DMS 273 treated with DMSO at 0.1 percent for 48 hours (cell line): ENCODE results near the gene VAPB.

ENCODE experiments used
- DNase-seq: peaks from one replicate; lab custom pipeline; 2025; lab: John Stamatoyannopoulos, UW

The VAPB gene

GRCh38 chr20:58483051-58483450, 94.0 kb downstream of the VAPB start:
- no peak for DNase-seq

DNA sequence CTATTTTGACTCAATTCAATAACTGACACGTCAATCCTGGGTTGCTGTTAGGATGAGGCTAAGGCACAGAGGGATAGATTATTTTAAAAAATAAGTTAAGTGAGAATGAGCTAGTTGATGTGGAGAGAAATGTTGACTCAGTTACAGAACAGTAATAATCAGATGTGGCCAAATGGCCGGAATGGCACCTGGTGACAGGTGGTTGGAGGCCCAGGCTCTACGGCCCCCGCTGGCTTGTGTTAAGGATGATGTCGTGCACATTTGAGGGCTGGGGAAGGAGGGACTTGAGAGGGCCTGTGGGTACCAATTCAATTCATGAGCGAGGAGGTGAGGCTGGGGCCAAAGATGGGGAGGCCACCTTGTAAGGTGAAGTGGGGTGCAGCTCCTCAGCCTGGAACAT, 94.4 kb downstream of the VAPB start:
- DNase-seq = no peak

DNA sequence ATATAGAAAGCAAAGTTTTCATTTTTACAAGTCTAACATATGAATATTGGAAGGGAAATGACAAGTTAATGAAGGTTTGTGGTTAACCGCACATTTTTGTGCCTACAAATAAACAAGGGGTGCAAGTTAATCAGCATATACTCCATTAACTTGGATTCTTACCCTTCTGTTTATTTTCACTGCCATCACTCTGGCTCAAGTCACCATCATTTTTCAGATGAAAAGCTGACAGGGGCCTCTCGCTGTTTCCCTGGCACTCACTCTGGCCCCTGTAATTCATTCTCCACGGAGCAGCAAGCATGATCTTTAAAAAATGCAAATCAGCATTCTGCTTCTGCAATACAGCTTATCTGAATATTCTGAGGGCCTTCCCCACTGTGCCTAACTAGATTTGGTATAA, 96.4 kb downstream of the VAPB start:
- no peak for DNase-seq

DNA sequence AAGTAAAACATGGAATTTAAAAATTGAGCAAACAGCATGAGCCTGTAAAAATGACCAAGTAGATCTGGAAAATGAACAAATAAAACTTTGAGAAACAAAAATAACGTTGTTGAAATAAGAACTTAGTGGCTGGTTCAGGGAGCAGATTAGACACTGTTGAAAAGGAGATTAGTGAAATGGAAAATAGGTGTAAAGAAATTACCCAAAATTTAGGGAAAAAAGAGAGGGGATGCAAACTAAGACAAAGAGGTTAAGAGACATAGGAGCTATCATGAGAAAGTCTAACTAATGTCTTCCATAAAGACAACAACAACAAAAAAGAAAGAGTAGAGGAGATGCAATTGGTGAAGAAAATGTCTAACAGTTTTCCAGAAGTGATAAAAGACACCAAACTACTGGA, 97.2 kb downstream of the VAPB start:
- no peak for DNase-seq

GRCh38 chr20:58492074-58492718, 103.2 kb downstream of the VAPB start:
- DNase-seq = no peak

DNA sequence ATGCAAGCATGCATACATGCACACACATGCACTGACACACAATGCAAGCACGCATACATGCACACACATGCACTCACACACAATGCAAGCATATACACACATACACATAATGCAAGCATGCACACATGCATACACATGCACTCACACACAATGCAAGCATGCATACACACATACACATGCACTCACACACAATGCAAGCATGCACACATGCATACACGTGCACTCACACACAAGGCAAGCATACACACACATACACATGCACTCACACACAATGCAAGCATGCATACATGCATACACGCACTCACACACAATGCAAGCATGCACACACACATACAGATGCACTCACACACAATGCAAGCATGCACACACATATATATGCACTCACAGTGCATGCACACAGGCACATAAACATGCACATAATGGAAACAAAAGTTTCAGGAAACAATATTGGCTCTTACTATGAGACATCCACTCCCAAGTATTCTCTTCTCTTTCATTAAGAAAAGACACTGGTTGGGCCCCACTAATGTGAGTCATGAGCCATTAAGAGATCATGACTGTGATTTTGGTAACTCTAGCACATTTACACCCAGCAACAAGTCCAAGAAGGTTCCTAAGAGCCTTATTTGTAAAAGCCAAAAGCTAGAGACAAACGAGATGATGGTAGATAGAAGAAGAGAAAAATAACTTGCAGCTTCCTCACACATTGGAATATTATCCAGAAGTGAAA, 103.9 kb downstream of the VAPB start:
- DNase-seq = no peak

DNA sequence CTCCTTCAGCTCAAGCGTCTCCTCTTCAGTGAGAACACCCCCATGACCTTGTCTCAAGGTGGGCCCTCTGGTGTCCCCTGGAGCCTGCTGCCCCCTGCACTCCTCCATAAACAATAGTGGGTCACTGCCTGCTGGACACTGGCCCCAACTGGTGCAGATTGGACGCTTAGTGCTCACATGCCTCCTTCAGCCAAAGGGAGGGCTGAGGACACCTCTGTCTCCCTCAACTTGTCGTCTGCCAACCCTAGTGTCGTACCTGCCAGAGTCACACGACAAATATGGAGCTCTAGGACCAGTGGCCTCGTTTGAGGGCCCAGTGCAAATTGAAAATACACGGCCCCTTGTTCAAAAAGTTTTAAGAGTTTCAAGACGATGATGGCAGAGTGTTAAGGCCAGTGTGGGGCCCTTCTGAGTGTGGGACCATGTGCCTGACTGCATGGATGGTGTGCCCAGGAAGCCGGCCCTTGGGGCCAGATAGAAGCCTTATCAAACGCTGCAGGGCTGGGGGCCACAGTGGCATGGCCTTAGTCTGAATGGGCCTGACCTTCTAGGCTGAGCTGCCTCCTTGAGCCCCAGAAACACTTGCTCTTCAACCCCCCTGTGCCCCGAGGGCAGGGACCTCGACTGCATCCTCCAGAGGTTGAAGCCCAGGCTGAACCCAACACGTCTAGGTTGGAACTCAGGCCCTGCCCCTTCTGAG, 106.0 kb downstream of the VAPB start:
- DNase-seq = no peak

DNA sequence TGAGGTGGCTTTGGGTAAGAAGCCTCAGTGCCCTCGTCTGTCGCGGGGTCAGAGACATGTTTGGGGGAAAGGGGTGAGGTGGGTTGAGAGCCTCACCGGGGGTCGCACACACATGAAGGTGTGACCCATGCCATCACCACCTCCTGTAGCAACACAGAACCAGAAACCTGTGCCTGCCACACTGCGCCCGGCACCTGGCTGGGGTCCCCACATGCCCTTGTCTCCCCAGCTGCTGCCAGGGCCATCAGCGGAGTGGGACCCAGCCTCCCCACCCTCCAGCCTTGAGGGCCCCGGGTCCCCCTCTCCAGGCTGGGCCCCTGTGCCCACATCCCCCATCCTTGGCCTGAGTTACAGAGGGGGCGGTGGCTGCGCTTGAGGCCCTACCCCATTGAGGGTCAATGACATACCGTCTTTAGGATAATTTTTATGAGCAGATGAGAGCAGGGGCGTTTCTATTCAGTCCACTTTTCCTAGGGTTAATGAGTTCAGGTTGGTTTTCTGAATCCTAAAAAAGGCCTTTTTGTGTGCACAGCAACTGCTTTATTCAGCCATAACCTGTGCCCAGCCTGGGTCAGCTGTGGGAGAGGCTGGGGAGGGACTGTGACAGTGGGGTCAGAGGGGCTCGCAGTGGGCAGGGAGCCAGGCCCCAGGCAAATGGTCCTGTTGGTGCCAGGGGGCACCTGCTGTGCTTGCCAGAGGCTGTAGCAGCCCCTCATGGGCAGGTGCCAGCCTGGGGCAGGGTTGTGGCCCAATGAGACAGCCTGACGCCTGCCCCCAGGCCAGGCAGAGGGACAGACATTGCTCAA, 106.8 kb downstream of the VAPB start:
- DNase-seq = no peak

DNA sequence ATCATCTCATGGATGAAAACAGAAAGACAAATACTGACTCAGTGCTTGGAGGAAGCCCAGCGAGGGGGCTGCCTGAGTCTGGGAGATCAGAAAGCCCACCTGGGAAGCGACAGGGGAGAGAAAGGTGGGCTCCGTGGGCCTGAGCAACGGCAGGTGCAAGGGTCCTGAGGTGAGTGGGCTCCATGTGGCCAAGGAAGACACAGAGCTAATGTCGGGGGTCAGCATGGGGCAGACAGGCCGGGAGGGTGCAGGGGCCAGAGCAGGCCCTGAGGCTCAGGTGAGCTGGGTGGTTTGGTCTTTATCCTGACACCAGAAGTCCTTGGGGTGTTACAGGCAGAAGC, 107.4 kb downstream of the VAPB start:
- no peak for DNase-seq

DNA sequence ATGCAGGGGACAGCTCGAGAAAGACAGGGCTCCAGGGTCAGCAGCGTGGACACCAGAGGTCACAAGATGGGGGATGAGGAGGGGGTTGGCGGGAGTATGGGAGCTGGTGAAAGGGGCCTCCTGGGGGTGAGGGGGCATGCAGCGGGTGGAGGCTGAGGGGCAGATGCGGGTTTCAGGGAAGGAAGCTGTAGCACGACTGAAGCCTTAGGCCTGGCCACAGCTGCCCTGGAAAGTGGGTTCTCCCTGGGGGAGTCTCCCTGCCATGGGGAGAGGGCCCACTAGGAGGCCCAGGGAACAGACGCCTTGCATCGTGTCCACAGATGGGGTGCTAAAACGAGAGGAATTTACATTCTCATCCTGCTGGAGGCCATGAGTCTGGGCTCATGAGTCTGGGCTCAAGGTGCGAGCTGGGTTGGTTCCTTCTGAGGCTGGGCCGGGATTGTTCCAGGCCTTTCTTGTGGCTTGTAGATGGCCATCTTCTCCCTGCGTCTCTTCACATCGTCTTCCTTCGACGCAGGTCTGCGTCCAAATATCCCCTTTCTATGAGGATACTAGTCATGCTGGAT, 108.1 kb downstream of the VAPB start:
- DNase-seq = no peak

DNA sequence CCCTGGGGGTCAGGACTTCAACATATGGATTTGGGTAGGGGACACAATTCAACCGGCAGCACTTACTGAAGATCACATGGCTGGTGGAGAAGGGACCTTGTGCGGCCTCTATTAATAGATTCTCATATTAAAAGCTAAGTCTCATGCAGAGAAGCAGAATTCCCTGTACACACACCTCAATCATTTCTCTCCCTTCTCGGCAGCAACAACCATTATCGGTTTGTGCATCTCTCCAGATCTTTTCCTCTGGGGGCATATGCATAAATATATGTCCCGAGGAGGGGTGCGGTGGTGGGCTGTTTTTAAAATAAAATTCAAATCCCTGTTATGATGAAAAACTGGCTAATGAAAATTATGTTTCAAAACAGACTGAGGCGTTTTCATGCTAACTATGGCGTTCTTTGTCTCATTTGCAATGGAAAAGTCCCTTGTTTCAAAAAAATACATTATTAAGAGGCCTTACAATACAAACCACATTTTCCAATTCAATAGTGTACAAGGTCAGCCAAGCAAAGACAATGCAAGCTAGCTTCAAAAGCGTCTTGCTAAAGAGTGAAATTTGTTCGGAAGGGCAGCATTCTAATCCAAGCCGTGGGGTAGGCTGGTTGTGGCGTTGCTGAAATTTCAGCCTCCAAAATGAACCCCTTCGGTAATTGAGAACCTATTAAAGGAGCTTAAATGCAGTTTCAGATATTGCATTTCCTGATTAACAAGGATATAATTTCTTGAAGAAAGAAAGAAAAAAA, 108.9 kb downstream of the VAPB start:
- no peak for DNase-seq

DNA sequence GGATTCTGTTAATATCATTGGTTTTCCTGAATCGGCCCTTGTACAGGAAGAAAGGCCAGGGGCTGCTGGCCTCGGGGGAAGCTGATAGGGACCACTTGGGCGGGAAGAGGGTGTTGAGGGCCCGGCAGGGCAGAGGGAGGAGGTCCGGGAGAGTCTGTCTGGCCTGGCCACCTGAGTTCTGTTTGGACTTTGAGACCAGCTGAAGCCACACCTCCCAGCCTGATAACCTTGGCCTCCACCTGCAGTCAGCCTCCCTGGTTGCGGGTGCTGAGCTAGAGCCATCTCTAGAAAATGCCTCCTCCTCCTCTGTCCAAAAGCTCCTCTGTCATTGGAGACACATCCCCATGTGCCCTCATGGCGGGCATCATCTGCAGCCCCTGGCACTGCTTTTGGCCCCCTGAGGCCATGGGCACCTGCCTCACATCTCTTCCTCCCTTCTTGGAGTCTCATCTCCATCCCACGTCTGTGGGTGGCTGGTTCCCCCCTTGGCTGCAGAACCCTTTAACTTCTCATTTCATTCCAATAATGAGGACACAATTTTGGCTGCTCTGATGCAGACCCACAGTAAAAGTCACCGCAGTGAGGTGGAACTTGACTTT, 109.5 kb downstream of the VAPB start:
- no peak for DNase-seq

DNA sequence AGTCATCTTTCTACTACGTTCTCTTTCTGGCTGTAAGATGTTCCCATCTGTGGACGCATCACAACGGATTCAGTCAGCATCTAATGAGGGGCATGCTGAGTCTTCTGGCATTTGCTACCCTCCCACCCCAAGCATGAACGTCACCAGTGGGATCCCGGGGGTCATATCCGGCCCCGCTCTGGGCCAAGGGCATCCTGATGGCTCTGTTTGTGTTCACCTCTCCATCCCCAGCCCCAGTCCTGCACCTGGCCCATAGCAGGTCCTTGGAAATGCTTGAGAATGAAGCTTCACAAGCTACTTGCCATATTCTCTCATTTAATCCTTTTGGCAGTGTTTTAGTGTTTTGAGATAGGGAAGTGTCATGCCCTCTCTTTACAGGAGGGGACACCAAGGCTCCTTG, 111.2 kb downstream of the VAPB start:
- no peak for DNase-seq
